Panc1 (cell line): ENCODE results near the gene ZKSCAN4.

Experiments
- POLR2AphosphoS5 ChIP-seq: IDR thresholded peaks from 2 replicates; pipeline ENCODE4 v1.6.1; 2012; ENCODE audit warnings: mild to moderate bottlenecking, low read depth, low read length, moderate library complexity
- SIN3A ChIP-seq: IDR thresholded peaks from 2 replicates; pipeline ENCODE4 v1.6.1; 2012; ENCODE audit warnings: low read depth, mild to moderate bottlenecking, low read length, moderate library complexity, borderline replicate concordance; ENCODE audit not compliant: insufficient read depth
- TF ChIP-seq, protein P1 (sequence below): fragments of 450-650 bp; IDR thresholded peaks from 2 replicates; pipeline ENCODE4 v1.5.1; 2017; ENCODE audit warnings: mild to moderate bottlenecking

DNA sequence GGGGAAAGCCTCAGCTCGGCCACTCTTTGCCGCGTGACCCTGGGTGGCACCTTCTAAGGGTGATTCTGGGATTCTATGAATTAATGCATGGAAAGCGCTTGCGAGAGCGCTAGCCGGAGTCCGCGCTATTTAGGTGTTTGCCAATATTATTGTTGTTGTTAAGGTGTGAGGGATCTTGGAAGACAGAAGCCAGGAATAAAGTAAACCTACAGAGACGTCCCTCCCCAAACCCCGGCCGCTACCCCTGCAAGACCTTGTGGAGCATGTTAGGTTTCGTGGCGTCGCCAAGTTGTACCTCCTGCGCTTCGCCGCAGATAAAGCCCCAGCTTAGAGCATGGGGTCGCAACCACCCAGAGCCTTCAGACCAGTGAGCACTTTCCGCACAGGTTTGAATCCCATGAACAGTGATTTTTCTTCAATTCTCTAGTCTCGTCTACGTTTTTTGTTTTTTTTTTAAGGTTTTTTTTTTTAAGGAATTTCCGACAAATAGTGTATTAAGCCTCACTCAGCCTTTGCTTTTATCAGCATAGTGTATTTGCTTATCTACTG is 43.9 kb downstream of the ZKSCAN4 start:
- TF ChIP-seq, protein P1, sequence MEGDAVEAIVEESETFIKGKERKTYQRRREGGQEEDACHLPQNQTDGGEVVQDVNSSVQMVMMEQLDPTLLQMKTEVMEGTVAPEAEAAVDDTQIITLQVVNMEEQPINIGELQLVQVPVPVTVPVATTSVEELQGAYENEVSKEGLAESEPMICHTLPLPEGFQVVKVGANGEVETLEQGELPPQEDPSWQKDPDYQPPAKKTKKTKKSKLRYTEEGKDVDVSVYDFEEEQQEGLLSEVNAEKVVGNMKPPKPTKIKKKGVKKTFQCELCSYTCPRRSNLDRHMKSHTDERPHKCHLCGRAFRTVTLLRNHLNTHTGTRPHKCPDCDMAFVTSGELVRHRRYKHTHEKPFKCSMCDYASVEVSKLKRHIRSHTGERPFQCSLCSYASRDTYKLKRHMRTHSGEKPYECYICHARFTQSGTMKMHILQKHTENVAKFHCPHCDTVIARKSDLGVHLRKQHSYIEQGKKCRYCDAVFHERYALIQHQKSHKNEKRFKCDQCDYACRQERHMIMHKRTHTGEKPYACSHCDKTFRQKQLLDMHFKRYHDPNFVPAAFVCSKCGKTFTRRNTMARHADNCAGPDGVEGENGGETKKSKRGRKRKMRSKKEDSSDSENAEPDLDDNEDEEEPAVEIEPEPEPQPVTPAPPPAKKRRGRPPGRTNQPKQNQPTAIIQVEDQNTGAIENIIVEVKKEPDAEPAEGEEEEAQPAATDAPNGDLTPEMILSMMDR: no peak
- TF ChIP-seq SIN3A: no peak
- no peak for TF ChIP-seq POLR2AphosphoS5
